ENCODE data around the gene MYL4. TPM values are rescaled to one million over a fixed set of nuclear protein-coding genes. Genes with fewer than 3 reads are reported as not detected.

Gene MYL4
- total and polyA plus RNA-seq, 10 of the 15 experiments (the other 5 are each of a cell fraction or from before 2014, with no cell fraction given): 0.23 to 1.6 (median 0.58) TPM; not detected in 3

GRCh38 chr17:47225436-47225858 lies 16.3 kb downstream of the MYL4 start:
- SMC1A ChIA-PET (ENCODE audit: uncharacterized antibody, unreplicated experiment): interaction anchor here (1.5 to 2.6 kb wide), 2 partner anchors 90 to 92 kb away, joined by 3 to 11 read pairs; no protein-coding TSS in a partner anchor
- H3K9ac ChIP-seq (ENCODE audit: control insufficient read depth, insufficient read depth, low read length): no peak overlapping the region
- no peak for FAIRE-seq
- no peak overlapping the region for H2AFZ ChIP-seq (ENCODE audit: control insufficient read depth, low read depth, low read length)
- no peak overlapping the region for H3K4me3 ChIP-seq
- RAD21 ChIA-PET (ENCODE audit: unreplicated experiment): interaction anchor here (0.7 to 2.2 kb wide), 2 partner anchors 84 to 90 kb away, joined by 4 to 7 read pairs; no protein-coding TSS in a partner anchor
- no peak overlapping the region for H3K4me2 ChIP-seq (ENCODE audit: control insufficient read depth, insufficient read depth)
- no peak for DNase-seq (ENCODE audit: low read depth, low spot score)
- no peak overlapping the region for H3K27ac ChIP-seq (ENCODE audit: control insufficient read depth, insufficient read depth)
- ATAC-seq: no peak
- no TSS peak for BruUV-seq (replicated peaks)
- TF ChIP-seq ZBTB33 (IDR thresholded peaks at IDR 0.05) (no peak), MYC (IDR thresholded peaks at IDR 0.05; ENCODE audit: insufficient read depth, insufficient read length, insufficient replicate concordance, low read length, severe bottlenecking) (no peak), POLR2AphosphoS2 (IDR thresholded peaks at IDR 0.05; ENCODE audit: low read depth, low read length) (no peak), HDAC2 (IDR thresholded peaks at IDR 0.05) (no peak), IRF3 (IDR thresholded peaks at IDR 0.05) (no peak), ZZZ3 (IDR thresholded peaks at IDR 0.05; ENCODE audit: control insufficient read depth, insufficient read length, low read depth) (no peak), ZNF687 (IDR thresholded peaks at IDR 0.05) (no peak), ZBTB11 (CRISPR knock-in tag; IDR thresholded peaks at IDR 0.05) (no peak)
- 33% methylated on average over 3 of the region's 3 CpGs for WGBS (ENCODE audit: insufficient coverage, insufficient replicate concordance, low lambda C conversion rate, missing lambda C conversion rate)
- in situ Hi-C loops (cut with MboI) (no loop called here), intact Hi-C loops (cut with micrococcal nuclease; ENCODE audit: unreplicated experiment) (no loop called here)
- no peaks in the 10 kb centered on the region for H3K79me2 ChIP-seq (ENCODE audit: control insufficient read depth, insufficient read depth, low read length)
- H3K4me1 ChIP-seq (ENCODE audit: control insufficient read depth, insufficient read depth, low read length): peaks cover 8% of the 10 kb centered on the region
- POLR2A ChIA-PET: no interaction called here
- no peaks in the 10 kb centered on the region for H3K36me3 ChIP-seq (ENCODE audit: control insufficient read depth in 2 of 2, insufficient read depth in 2 of 2, low read length in 1 of 2)
- no peaks in the 10 kb centered on the region; the same call in 2 of the 3 replicates for H3K9me3 ChIP-seq (replicated peaks; ENCODE audit: control insufficient read depth, insufficient read depth, low read length)
- H3K27me3 ChIP-seq (replicated peaks in 1 of 2; ENCODE audit: control insufficient read depth in 2 of 2, insufficient read depth in 2 of 2, low read length in 1 of 2): no peaks in the 10 kb centered on the region; a peak in 1 of 4 replicates
- CTCF ChIA-PET: interaction anchor here (1.0 to 2.1 kb wide), 2 partner anchors 90 to 91 kb away, joined by 3 to 9 read pairs; no protein-coding TSS in a partner anchor
- no peaks in the 10 kb centered on the region for H4K20me1 ChIP-seq (ENCODE audit: control insufficient read depth, insufficient read depth)

All from GM12878 (cell line).